ENCODE results near the gene NOL7. TPM values are rescaled to one million over a fixed set of nuclear protein-coding genes. Genes with fewer than 3 reads are reported as not detected.

The NOL7 gene
- total and polyA plus RNA-seq, 8 donors, result 18.1 to 147 (median 62.6) TPM

- no peak overlapping the region for H3K4me3 ChIP-seq
- peaks cover 11 to 89% (median 48%) of the 10 kb centered on the region in 4 donors for H3K4me1 ChIP-seq
- no peak for DNase-seq
- no peaks in the 10 kb centered on the region for H3K36me3 ChIP-seq
- H3K9me3 ChIP-seq, result no peaks in the 10 kb centered on the region
- no peak overlapping the region for H3K27ac ChIP-seq
- TF ChIP-seq POLR2AphosphoS5 (IDR thresholded peaks at IDR 0.05) (no peak), POLR2A (IDR thresholded peaks at IDR 0.05) (no peak), EP300 (IDR thresholded peaks at IDR 0.05) (no peak), CTCF (IDR thresholded peaks at IDR 0.05) (no peak)
- no peaks in the 10 kb centered on the region for H3K27me3 ChIP-seq
- intact Hi-C loops (cut with DNase I; ENCODE audit: low total_unique reads), result no loop called here
These were observed 49.7 kb downstream of the NOL7 start for GRCh38 chr6:13664703-13665352.

GRCh38 chr6:13666194-13667105, 51.3 kb downstream of the NOL7 start:
- no peak overlapping the region for H3K4me3 ChIP-seq
- DNase-seq, result peak in 1 of 2 donors; percentile 9
- intact Hi-C loops (cut with DNase I; ENCODE audit: low total_unique reads), result no loop called here
- peaks cover 4 to 78% (median 42%) of the 10 kb centered on the region in 4 donors for H3K4me1 ChIP-seq
- no peak overlapping the region for H3K27ac ChIP-seq
- no peaks in the 10 kb centered on the region for H3K36me3 ChIP-seq
- TF ChIP-seq EP300 (IDR thresholded peaks at IDR 0.05) (no peak), POLR2AphosphoS5 (IDR thresholded peaks at IDR 0.05) (no peak), POLR2A (IDR thresholded peaks at IDR 0.05) (no peak), CTCF (IDR thresholded peaks at IDR 0.05) (no peak)
- 78 to 85% (median 82%) methylated on average over 8 of the region's 8 CpGs for WGBS, 5 donors
- no peaks in the 10 kb centered on the region for H3K27me3 ChIP-seq
- H3K9me3 ChIP-seq, result peaks cover 0 to 5% (median 0%) of the 10 kb centered on the region in 4 donors

GRCh38 chr6:13667655-13668054, 52.5 kb downstream of the NOL7 start:
- intact Hi-C loops (cut with DNase I; ENCODE audit: low total_unique reads), result no loop called here
- Histone ChIP-seq H3K9me3 (peaks cover 0 to 5% (median 0%) of the 10 kb centered on the region in 4 donors), H3K4me1 (peaks cover 4 to 80% (median 42%) of the 10 kb centered on the region in 4 donors), H3K27ac (no peak overlapping the region), H3K36me3 (no peaks in the 10 kb centered on the region), H3K4me3 (no peak overlapping the region), H3K27me3 (no peaks in the 10 kb centered on the region)
- TF ChIP-seq POLR2AphosphoS5 (IDR thresholded peaks at IDR 0.05), result no peak
- TF ChIP-seq POLR2A (IDR thresholded peaks at IDR 0.05), result no peak
- TF ChIP-seq EP300 (IDR thresholded peaks at IDR 0.05), result no peak
- no peak for TF ChIP-seq CTCF (IDR thresholded peaks at IDR 0.05)
- WGBS, 5 donors, result 87 to 95% (median 93%) methylated on average over 2 of the region's 2 CpGs
- DNase-seq, result no peak

GRCh38 chr6:13668291-13668928, 53.3 kb downstream of the NOL7 start:
- Histone ChIP-seq H3K4me1 (peaks cover 4 to 72% (median 41%) of the 10 kb centered on the region in 4 donors), H3K27me3 (no peaks in the 10 kb centered on the region), H3K27ac (no peak overlapping the region), H3K4me3 (no peak overlapping the region), H3K9me3 (peaks cover 0 to 5% (median 0%) of the 10 kb centered on the region in 4 donors), H3K36me3 (no peaks in the 10 kb centered on the region)
- intact Hi-C loops (cut with DNase I; ENCODE audit: low total_unique reads), result no loop called here
- DNase-seq, result no peak
- WGBS, 5 donors, result 71 to 80% (median 75%) methylated on average over 2 of the region's 2 CpGs
- TF ChIP-seq CTCF (IDR thresholded peaks at IDR 0.05), result no peak
- no peak for TF ChIP-seq EP300 (IDR thresholded peaks at IDR 0.05)
- TF ChIP-seq POLR2A (IDR thresholded peaks at IDR 0.05), result no peak
- TF ChIP-seq POLR2AphosphoS5 (IDR thresholded peaks at IDR 0.05), result no peak

Measured in stomach (tissue), 9 donors.